Measurements from ENCODE around the gene HSPB9.

The HSPB9 gene

GRCh38 chr17:42130310-42130936, 7.8 kb downstream of the HSPB9 start:
- no peak overlapping the region for H3K4me3 ChIP-seq (ENCODE audit: low read length)
- no peak for TF ChIP-seq CTCF (conservative IDR thresholded peaks at IDR 0.05; ENCODE audit: low read length)
- no peak for DNase-seq (ENCODE audit: low read depth)

- no peak overlapping the region for H3K4me3 ChIP-seq (ENCODE audit: low read length)
- no peak for DNase-seq (ENCODE audit: low read depth)
- no peak for TF ChIP-seq CTCF (conservative IDR thresholded peaks at IDR 0.05; ENCODE audit: low read length)
Measured at GRCh38 chr17:42131232-42131631, 8.6 kb downstream of the HSPB9 start.

- TF ChIP-seq CTCF (conservative IDR thresholded peaks at IDR 0.05; ENCODE audit: low read length) = no peak
- DNase-seq (ENCODE audit: low read depth) = peak; percentile 29
- no peak overlapping the region for H3K4me3 ChIP-seq (ENCODE audit: low read length)
Measured at GRCh38 chr17:42131981-42132432, 9.4 kb downstream of the HSPB9 start.

GRCh38 chr17:42132941-42133340, 10.3 kb downstream of the HSPB9 start:
- no peak for TF ChIP-seq CTCF (conservative IDR thresholded peaks at IDR 0.05; ENCODE audit: low read length)
- no peak overlapping the region for H3K4me3 ChIP-seq (ENCODE audit: low read length)
- peak; percentile 87 for DNase-seq (ENCODE audit: low read depth)

- DNase-seq (ENCODE audit: low read depth) = no peak
- no peak overlapping the region for H3K4me3 ChIP-seq (ENCODE audit: low read length)
- TF ChIP-seq CTCF (conservative IDR thresholded peaks at IDR 0.05; ENCODE audit: low read length) = no peak
Measured at GRCh38 chr17:42133461-42134041, 10.9 kb downstream of the HSPB9 start.

- no peak for TF ChIP-seq CTCF (conservative IDR thresholded peaks at IDR 0.05; ENCODE audit: low read length)
- H3K4me3 ChIP-seq (ENCODE audit: low read length) = no peak overlapping the region
- no peak for DNase-seq (ENCODE audit: low read depth)
Measured at GRCh38 chr17:42135151-42135550, 12.5 kb downstream of the HSPB9 start.

Measured in AG10803 (cell line).